Fibroblast of lung (primary cell): ENCODE results near the gene CLSTN2.

Experiments used
- CTCF ChIP-seq, 2 donors: IDR thresholded peaks in 1 of 2; conservative IDR thresholded peaks in 1 of 2; 1 replicate in 1 of 2; 2 replicates in 1 of 2; pipeline ENCODE4 v1.5.1; 2011 to 2012; ENCODE audit warnings: low read length in 2 of 2, control low read depth in 1 of 2, inconsistent platforms in 1 of 2, low read depth in 1 of 2, mild to moderate bottlenecking in 1 of 2
- EZH2 ChIP-seq: IDR thresholded peaks from 2 replicates; pipeline ENCODE4 v1.5.1; 2012; ENCODE audit warnings: low read length, control low read depth, mild to moderate bottlenecking; ENCODE audit errors: missing control alignments

- no peak for TF ChIP-seq CTCF (conservative IDR thresholded peaks at IDR 0.05 in 1 of 2, IDR thresholded peaks at IDR 0.05 in 1 of 2; ENCODE audit: low read depth in 1 of 2, low read length in 2 of 2)
- no peak for TF ChIP-seq EZH2
Measured at GRCh38 chr3:140599496-140599895, 664.5 kb downstream of the CLSTN2 start.
